ENCODE results near the gene SEZ6L2. TPM values are rescaled to one million over a fixed set of nuclear protein-coding genes. Genes with fewer than 3 reads are reported as not detected.
A peak's percentile ranks its signal among the peaks of the same experiment; 100 is the strongest.

SEZ6L2 gene
- total and polyA plus RNA-seq, 7 experiments from 2014 or later: 0.19 TPM; not detected in 6

DNA sequence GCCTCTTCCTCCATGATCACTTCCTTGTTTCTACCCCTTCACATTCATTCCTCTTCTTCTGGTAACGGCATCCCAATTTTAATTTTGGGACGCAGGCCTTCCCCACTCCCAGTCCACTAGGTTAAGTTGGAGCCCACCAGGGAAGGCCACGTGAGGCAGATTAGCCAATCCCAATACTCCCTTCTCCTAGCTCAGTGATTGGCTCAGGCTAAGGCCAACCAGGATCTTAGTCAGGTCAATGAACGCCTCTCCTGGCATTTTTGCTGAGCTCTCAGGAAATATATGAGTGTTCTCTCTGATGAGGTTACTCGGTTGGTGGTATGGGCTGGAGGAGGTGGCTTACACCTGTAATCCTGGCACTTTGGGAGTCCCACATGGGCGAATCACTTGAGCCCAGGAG lies 15.4 kb downstream of the SEZ6L2 start:
- no peak for ATAC-seq
- H3K4me1 ChIP-seq (ENCODE audit: control insufficient read depth in 2 of 2, insufficient read depth in 2 of 2, low read length in 2 of 2): no peaks in the 10 kb centered on the region
- CTCF ChIA-PET: no interaction called here

DNA sequence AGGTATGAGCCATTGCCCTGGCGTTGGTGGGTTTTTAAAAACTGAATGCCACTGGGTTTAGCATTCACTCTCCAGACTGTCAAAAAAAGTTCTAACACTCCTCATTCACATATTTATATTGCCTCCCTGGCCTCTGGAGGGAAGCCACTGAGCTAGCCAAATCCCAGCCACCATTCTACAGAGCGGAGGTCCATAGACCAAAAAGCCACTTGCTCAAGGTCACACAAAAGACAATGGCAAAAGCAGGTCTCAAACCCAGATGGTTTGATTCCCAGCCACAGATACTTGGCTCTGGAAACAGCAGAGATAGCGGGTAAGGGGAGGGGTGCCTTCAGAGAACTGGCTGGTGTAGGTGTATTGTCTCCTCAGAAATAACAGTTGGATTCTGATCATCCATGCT lies 18.3 kb downstream of the SEZ6L2 start:
- intact Hi-C loops (cut with micrococcal nuclease): no loop called here
- Histone ChIP-seq H3K27me3 (ENCODE audit: control insufficient read depth in 2 of 2, insufficient read depth in 2 of 2, low read length in 2 of 2) (no peaks in the 10 kb centered on the region), H3K9me3 (ENCODE audit: control insufficient read depth in 2 of 3, low read length in 3 of 3) (no peaks in the 10 kb centered on the region), H3K4me3 (ENCODE audit: low read length) (no peak overlapping the region), H3K36me3 (ENCODE audit: control insufficient read depth in 2 of 3, insufficient read depth in 3 of 3, low read length in 3 of 3) (no peaks in the 10 kb centered on the region), H3K27ac (ENCODE audit: low read depth, low read length) (no peak overlapping the region), H3K4me1 (ENCODE audit: control insufficient read depth in 2 of 2, insufficient read depth in 2 of 2, low read length in 2 of 2) (peaks cover 0 to 11% of the 10 kb centered on the region in 2 donors)
- H3K36me3 Mint-ChIP-seq: peaks cover 0 to 5% (median 3%) of the 10 kb centered on the region in 5 donors
- peaks cover 0 to 5% (median 0%) of the 10 kb centered on the region in 11 donors for H3K9me3 Mint-ChIP-seq
- H3K4me3 Mint-ChIP-seq: no peak overlapping the region
- H3K27me3 Mint-ChIP-seq: peaks cover 19 to 54% (median 29%) of the 10 kb centered on the region in 5 donors
- DNase-seq: no peak
- no peak for ATAC-seq
- no peak overlapping the region for H3K27ac Mint-ChIP-seq
- H3K4me1 Mint-ChIP-seq: peaks cover 6 to 18% (median 13%) of the 10 kb centered on the region in 7 donors
- POLR2A ChIA-PET: interaction anchor here (0.6 kb wide), 1 partner anchor 8 kb away, joined by 3 read pairs; no protein-coding TSS in a partner anchor
- CTCF ChIA-PET: no interaction called here

More for the DNA sequence above, 15.4 kb downstream of the SEZ6L2 start:
- peaks cover 10 to 33% (median 15%) of the 10 kb centered on the region in 5 donors for H3K27me3 Mint-ChIP-seq
- Histone ChIP-seq H3K9me3 (ENCODE audit: control insufficient read depth in 2 of 3, low read length in 3 of 3) (no peaks in the 10 kb centered on the region), H3K27ac (ENCODE audit: low read depth, low read length) (no peak overlapping the region), H3K27me3 (ENCODE audit: control insufficient read depth in 2 of 2, insufficient read depth in 2 of 2, low read length in 2 of 2) (no peaks in the 10 kb centered on the region), H3K4me3 (ENCODE audit: low read length) (no peak overlapping the region), H3K36me3 (ENCODE audit: control insufficient read depth in 2 of 3, insufficient read depth in 3 of 3, low read length in 3 of 3) (no peaks in the 10 kb centered on the region)
- H3K36me3 Mint-ChIP-seq: peaks cover 0 to 5% (median 0%) of the 10 kb centered on the region in 5 donors
- no peak overlapping the region for H3K4me3 Mint-ChIP-seq
- no peaks in the 10 kb centered on the region for H3K4me1 Mint-ChIP-seq
- H3K9me3 Mint-ChIP-seq: no peaks in the 10 kb centered on the region
- H3K27ac Mint-ChIP-seq: no peak overlapping the region
- no peak for DNase-seq
- POLR2A ChIA-PET: interaction anchor here (0.5 to 0.6 kb wide), 3 partner anchors 27 to 288 kb away, joined by 3 to 4 read pairs (median 3); no protein-coding TSS in a partner anchor
- intact Hi-C loops (cut with micrococcal nuclease): no loop called here

DNA sequence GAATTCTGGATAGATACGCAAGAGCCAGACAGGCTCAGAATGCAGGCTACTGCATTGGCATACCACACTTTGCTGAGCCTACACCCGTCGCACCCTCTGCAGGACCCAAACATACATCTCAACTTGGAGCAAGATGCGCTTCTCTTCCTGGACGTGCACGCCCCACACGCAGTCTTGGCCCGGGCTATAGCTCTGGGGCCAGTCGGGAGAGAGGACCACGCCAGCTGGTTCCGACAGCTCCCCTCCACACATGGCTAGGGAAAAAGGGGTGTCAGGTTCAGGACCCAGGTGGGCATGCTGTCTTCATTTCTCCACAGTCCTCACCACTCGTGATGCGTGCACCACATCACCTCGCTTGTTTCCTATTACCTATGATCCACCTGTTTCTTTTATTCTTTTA lies 21.2 kb downstream of the SEZ6L2 start:
- Mint-ChIP-seq H3K9me3 (peaks cover 0 to 5% (median 0%) of the 10 kb centered on the region in 11 donors), H3K4me1 (peaks cover 6 to 20% (median 17%) of the 10 kb centered on the region in 7 donors), H3K27me3 (peaks cover 14 to 46% (median 30%) of the 10 kb centered on the region in 5 donors), H3K4me3 (peak overlapping the region in 3 of 10 donors; percentile 64 to 79 (median 74)), H3K36me3 (peaks cover 0 to 5% (median 3%) of the 10 kb centered on the region in 5 donors), H3K27ac (no peak overlapping the region)
- H3K27ac ChIP-seq (ENCODE audit: low read depth, low read length): no peak overlapping the region
- no peaks in the 10 kb centered on the region for H3K9me3 ChIP-seq (ENCODE audit: control insufficient read depth in 2 of 3, low read length in 3 of 3)
- H3K36me3 ChIP-seq (ENCODE audit: control insufficient read depth in 2 of 3, insufficient read depth in 3 of 3, low read length in 3 of 3): no peaks in the 10 kb centered on the region
- POLR2A ChIA-PET: interaction anchor here (1.4 kb wide), 1 partner anchor 16 kb away, joined by 4 read pairs; no protein-coding TSS in a partner anchor
- no peak for DNase-seq
- intact Hi-C loops (cut with micrococcal nuclease): no loop called here
- no peak for ATAC-seq
- H3K27me3 ChIP-seq (ENCODE audit: control insufficient read depth in 2 of 2, insufficient read depth in 2 of 2, low read length in 2 of 2): no peaks in the 10 kb centered on the region
- H3K4me3 ChIP-seq (ENCODE audit: low read length): no peak overlapping the region
- CTCF ChIA-PET: no interaction called here
- peaks cover 0 to 11% of the 10 kb centered on the region in 2 donors for H3K4me1 ChIP-seq (ENCODE audit: control insufficient read depth in 2 of 2, insufficient read depth in 2 of 2, low read length in 2 of 2)

DNA sequence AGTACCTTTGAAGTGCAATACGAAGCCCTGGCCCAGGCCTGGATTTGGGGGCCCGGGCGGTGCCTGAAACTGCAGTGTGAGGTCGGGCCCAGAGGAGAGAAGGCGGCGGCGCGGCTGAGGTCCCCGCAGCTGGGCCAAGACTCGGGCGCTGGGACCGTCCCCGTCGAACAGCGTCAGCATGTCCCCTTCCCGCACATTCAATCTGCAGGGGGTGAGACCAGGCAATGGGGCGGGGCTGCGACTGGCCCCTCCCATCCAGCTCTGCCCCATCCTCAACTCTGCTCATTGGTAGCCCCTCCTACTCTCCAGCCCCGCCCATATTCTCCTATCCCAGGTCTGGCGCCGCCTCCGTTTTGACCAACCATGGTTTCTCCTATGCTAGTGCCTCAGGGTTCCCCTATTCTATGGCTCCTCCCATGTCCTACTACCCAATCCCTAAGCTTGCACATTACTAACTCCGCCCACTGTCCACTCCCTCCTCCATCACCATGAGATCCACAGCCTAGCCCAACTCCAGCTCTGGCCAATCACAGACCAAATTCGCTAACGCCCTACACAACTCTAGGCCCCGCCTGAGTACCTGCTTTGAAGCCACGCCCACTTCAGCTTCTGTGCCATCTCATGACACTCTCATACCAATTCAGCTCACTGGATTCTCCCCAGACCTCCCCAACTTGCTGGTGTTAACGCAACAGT lies 21.9 kb downstream of the SEZ6L2 start:
- Histone ChIP-seq H3K27me3 (ENCODE audit: control insufficient read depth in 2 of 2, insufficient read depth in 2 of 2, low read length in 2 of 2) (no peaks in the 10 kb centered on the region), H3K36me3 (ENCODE audit: control insufficient read depth in 2 of 3, insufficient read depth in 3 of 3, low read length in 3 of 3) (no peaks in the 10 kb centered on the region), H3K4me1 (ENCODE audit: control insufficient read depth in 2 of 2, insufficient read depth in 2 of 2, low read length in 2 of 2) (peaks cover 0 to 11% of the 10 kb centered on the region in 2 donors), H3K9me3 (ENCODE audit: control insufficient read depth in 2 of 3, low read length in 3 of 3) (no peaks in the 10 kb centered on the region), H3K4me3 (ENCODE audit: low read length) (no peak overlapping the region), H3K27ac (ENCODE audit: low read depth, low read length) (no peak overlapping the region)
- intact Hi-C loops (cut with micrococcal nuclease): no loop called here
- peak in 8 of 9 donors; percentile 11 to 62 (median 19) for DNase-seq
- ATAC-seq: peak; percentile 86
- Mint-ChIP-seq H3K27me3 (peaks cover 9 to 41% (median 24%) of the 10 kb centered on the region in 5 donors), H3K36me3 (peaks cover 0 to 4% (median 0%) of the 10 kb centered on the region in 5 donors), H3K4me1 (peaks cover 6 to 20% (median 17%) of the 10 kb centered on the region in 7 donors), H3K9me3 (peaks cover 0 to 5% (median 0%) of the 10 kb centered on the region in 11 donors), H3K27ac (peak overlapping the region in 1 of 9 donors; percentile 60), H3K4me3 (peak overlapping the region; percentile 37 to 82 (median 78))
- POLR2A ChIA-PET: interaction anchor here (1.4 kb wide), 1 partner anchor 17 kb away, joined by 4 read pairs; no protein-coding TSS in a partner anchor
- CTCF ChIA-PET: no interaction called here

DNA sequence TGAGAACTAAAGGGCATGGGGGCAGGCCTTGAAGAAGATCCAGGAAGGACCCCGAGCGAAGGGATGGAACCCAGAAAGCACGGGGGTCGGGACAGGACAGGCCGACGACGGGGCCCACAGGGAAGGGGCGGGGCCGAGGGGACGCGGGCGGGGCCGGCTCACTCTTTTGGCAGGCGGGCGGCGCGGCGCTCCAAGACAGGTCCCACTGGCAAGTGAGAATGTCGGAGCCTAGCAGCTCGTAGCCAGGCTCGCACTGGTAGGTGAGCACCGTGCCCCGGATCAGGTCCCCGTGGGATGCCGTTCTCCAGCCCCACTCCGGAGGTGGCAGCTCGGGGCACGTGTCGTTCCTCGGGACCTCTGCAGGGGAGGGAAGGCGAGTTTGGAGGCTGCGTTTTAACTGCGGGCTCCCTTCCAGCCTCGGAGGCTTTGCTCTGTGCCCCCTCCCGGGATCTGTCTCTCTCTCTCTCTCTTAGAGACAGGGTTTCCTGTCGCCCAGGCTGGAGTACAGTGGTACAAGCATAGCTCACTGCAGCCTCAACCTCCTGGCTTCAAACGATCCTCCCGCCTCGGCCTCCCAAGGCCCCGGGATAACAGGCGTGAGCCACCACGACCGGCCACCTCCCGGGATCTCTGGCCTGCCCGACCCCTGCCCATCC lies 22.6 kb downstream of the SEZ6L2 start:
- H3K27ac Mint-ChIP-seq: no peak overlapping the region
- intact Hi-C loops (cut with micrococcal nuclease): no loop called here
- CTCF ChIA-PET: no interaction called here

DNA sequence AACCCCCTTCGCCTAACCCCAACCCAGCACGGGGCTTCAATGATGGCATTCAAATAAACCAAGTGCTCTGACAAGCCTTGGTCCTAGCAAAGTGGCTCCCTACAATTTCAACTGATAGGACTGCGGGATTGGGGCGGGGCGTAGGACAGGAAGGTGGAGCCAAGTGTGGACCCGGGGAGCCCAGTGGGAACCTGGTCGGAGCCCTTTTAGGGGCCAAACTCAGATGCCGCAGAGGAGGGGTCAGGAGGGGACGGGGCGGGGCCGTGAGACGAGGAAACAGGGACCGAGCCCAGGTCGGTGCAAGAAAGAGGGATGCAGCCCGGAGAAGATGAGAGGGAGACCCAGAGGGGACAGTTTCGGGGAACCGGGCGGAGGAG lies 23.1 kb downstream of the SEZ6L2 start:
- no peaks in the 10 kb centered on the region for H3K27me3 ChIP-seq (ENCODE audit: control insufficient read depth in 2 of 2, insufficient read depth in 2 of 2, low read length in 2 of 2)
- peaks cover 0 to 4% (median 0%) of the 10 kb centered on the region in 5 donors for H3K36me3 Mint-ChIP-seq
- H3K4me3 ChIP-seq (ENCODE audit: low read length): peak overlapping the region; percentile 60
- ATAC-seq (no peak), DNase-seq (no peak)
- no peaks in the 10 kb centered on the region for H3K36me3 ChIP-seq (ENCODE audit: control insufficient read depth in 2 of 3, insufficient read depth in 3 of 3, low read length in 3 of 3)
- H3K27ac ChIP-seq (ENCODE audit: low read depth, low read length): no peak overlapping the region
- peaks cover 6 to 20% (median 17%) of the 10 kb centered on the region in 7 donors for H3K4me1 Mint-ChIP-seq
- H3K9me3 ChIP-seq (ENCODE audit: control insufficient read depth in 2 of 3, low read length in 3 of 3): no peaks in the 10 kb centered on the region
- ChIA-PET POLR2A (interaction anchor here (0.6 to 0.7 kb wide), 2 partner anchors 97 to 130 kb away, joined by 3 to 4 read pairs; no protein-coding TSS in a partner anchor), CTCF (no interaction called here)
- peak overlapping the region; percentile 37 to 82 (median 76) for H3K4me3 Mint-ChIP-seq
- intact Hi-C loops (cut with micrococcal nuclease): no loop called here
- H3K27ac Mint-ChIP-seq: no peak overlapping the region
- H3K27me3 Mint-ChIP-seq: peaks cover 9 to 40% (median 24%) of the 10 kb centered on the region in 5 donors
- peaks cover 0 to 11% of the 10 kb centered on the region in 2 donors for H3K4me1 ChIP-seq (ENCODE audit: control insufficient read depth in 2 of 2, insufficient read depth in 2 of 2, low read length in 2 of 2)
- peaks cover 0 to 5% (median 0%) of the 10 kb centered on the region in 11 donors for H3K9me3 Mint-ChIP-seq

More for the DNA sequence above, 22.6 kb downstream of the SEZ6L2 start:
- Histone ChIP-seq H3K36me3 (ENCODE audit: control insufficient read depth in 2 of 3, insufficient read depth in 3 of 3, low read length in 3 of 3) (no peaks in the 10 kb centered on the region), H3K4me1 (ENCODE audit: control insufficient read depth in 2 of 2, insufficient read depth in 2 of 2, low read length in 2 of 2) (peaks cover 0 to 11% of the 10 kb centered on the region in 2 donors), H3K27ac (ENCODE audit: low read depth, low read length) (no peak overlapping the region), H3K27me3 (ENCODE audit: control insufficient read depth in 2 of 2, insufficient read depth in 2 of 2, low read length in 2 of 2) (no peaks in the 10 kb centered on the region), H3K4me3 (ENCODE audit: low read length) (peak overlapping the region; percentile 60), H3K9me3 (ENCODE audit: control insufficient read depth in 2 of 3, low read length in 3 of 3) (no peaks in the 10 kb centered on the region)
- Mint-ChIP-seq H3K4me1 (peaks cover 6 to 20% (median 17%) of the 10 kb centered on the region in 7 donors), H3K9me3 (peaks cover 0 to 5% (median 0%) of the 10 kb centered on the region in 11 donors), H3K4me3 (peak overlapping the region; percentile 37 to 82 (median 78)), H3K36me3 (peaks cover 0 to 4% (median 0%) of the 10 kb centered on the region in 5 donors), H3K27me3 (peaks cover 9 to 41% (median 24%) of the 10 kb centered on the region in 5 donors)
- ATAC-seq (peak; percentile 43), DNase-seq (peak in 6 of 9 donors; percentile 9 to 53 (median 26))
- POLR2A ChIA-PET: interaction anchor here (0.6 to 0.7 kb wide), 2 partner anchors 96 to 130 kb away, joined by 3 to 4 read pairs; no protein-coding TSS in a partner anchor
